Chondrocyte (in vitro differentiated cells): ENCODE results near the gene AHNAK2. TPM values are rescaled to one million over a fixed set of nuclear protein-coding genes. Genes with fewer than 3 reads are reported as not detected.

Experiments
- DNase-seq: peaks from one replicate; pipeline ENCODE4 v3.0.0; 2021; ENCODE audit warnings: mixed read lengths, low spot score
- H3K27ac Mint-ChIP-seq: one replicate; pipeline ENCODE4 v1.8.0; 2021; ENCODE audit warnings: mild to moderate bottlenecking, moderate library complexity, mixed read lengths; ENCODE audit not compliant: unreplicated experiment
- H3K27me3 Mint-ChIP-seq: 2 replicates; pipeline ENCODE4 v1.8.0; 2021; ENCODE audit warnings: low read depth, mixed read lengths
- H3K36me3 Mint-ChIP-seq: 2 replicates; pipeline ENCODE4 v1.8.0; 2021; ENCODE audit warnings: low read depth, mixed read lengths
- H3K4me1 Mint-ChIP-seq: 2 replicates; pipeline ENCODE4 v1.8.0; 2021; ENCODE audit warnings: low read depth, mild to moderate bottlenecking, mixed read lengths
- H3K4me3 Mint-ChIP-seq: one replicate; pipeline ENCODE4 v1.8.0; 2021; ENCODE audit warnings: mild to moderate bottlenecking, moderate library complexity, mixed read lengths; ENCODE audit not compliant: unreplicated experiment
- H3K9me3 Mint-ChIP-seq: 2 replicates; pipeline ENCODE4 v1.8.0; 2021; ENCODE audit warnings: low read depth, mixed read lengths
- CTCF ChIP-seq: fragments of 200-600 bp; sonication (generic); IDR thresholded peaks from 2 replicates; pipeline ENCODE4 v1.5.0; 2021; ENCODE audit warnings: antibody characterized with exemption, mild to moderate bottlenecking, moderate library complexity
- total RNA-seq: library from RNA; stranded (reverse); gene quantifications from 3 replicates; pipeline ENCODE4 v1.2.1, GENCODE V29; 2021

Gene AHNAK2
- total RNA-seq, 1 donor from 2014 or later: 271 TPM

GRCh38 chr14:104994978-104995377, 16.8 kb upstream of the AHNAK2 start:
- H3K4me1 Mint-ChIP-seq: no peaks in the 10 kb centered on the region
- TF ChIP-seq CTCF: no peak
- H3K4me3 Mint-ChIP-seq: no peak overlapping the region
- H3K27ac Mint-ChIP-seq: no peak overlapping the region
- H3K36me3 Mint-ChIP-seq: peaks cover 12% of the 10 kb centered on the region
- DNase-seq: no peak
- H3K9me3 Mint-ChIP-seq: no peaks in the 10 kb centered on the region
- H3K27me3 Mint-ChIP-seq: no peaks in the 10 kb centered on the region

DNA sequence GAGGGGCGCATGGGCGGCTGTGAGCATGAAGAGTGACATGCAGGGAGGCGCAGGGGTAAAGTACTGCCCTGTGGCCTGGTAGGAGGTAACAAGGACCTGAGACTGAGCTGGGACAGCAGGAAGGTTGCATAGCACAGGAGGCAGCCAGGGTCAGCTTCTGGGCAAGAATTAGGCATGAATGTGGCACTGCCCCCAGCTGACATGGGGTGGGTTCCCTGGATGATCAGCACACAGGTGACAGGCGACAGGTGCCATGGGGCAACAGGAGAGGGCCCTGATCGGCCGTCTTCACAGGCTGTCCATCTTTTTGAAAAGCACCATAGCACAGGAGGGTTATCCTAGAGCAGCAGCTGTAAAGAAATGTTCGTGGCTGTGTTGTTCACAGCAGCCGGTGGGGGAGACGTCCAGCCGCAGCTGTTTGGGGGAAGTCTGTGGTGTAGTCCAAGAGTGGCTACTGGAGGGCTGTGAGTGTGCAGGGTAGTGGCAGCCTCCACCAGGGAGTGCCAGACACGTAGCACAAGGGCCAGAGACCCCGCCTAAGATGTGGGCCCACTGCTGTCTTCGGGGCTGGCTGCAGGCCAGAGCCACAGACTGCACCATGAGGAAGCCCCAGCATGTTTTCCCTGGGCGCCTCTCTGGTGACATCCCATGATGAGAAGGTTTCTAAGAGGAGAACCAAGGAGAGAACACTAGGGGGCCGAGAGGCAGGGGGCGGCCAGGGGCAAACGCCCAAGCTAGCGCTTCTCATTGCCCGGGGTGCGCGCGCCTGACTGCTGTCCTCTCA, 15.8 kb upstream of the AHNAK2 start:
- H3K27ac Mint-ChIP-seq: no peak overlapping the region
- H3K9me3 Mint-ChIP-seq: no peaks in the 10 kb centered on the region
- no peaks in the 10 kb centered on the region for H3K4me1 Mint-ChIP-seq
- DNase-seq: no peak
- H3K27me3 Mint-ChIP-seq: no peaks in the 10 kb centered on the region
- TF ChIP-seq CTCF: no peak
- H3K4me3 Mint-ChIP-seq: no peak overlapping the region
- H3K36me3 Mint-ChIP-seq: peaks cover 11% of the 10 kb centered on the region

- no peak for DNase-seq
- no peak overlapping the region for H3K4me3 Mint-ChIP-seq
- peaks cover 11% of the 10 kb centered on the region for H3K36me3 Mint-ChIP-seq
- no peak overlapping the region for H3K27ac Mint-ChIP-seq
- H3K27me3 Mint-ChIP-seq: no peaks in the 10 kb centered on the region
- TF ChIP-seq CTCF: no peak
- H3K9me3 Mint-ChIP-seq: no peaks in the 10 kb centered on the region
- no peaks in the 10 kb centered on the region for H3K4me1 Mint-ChIP-seq
Measured at GRCh38 chr14:104993306-104993705, 15.1 kb upstream of the AHNAK2 start.

- H3K4me3 Mint-ChIP-seq: no peak overlapping the region
- no peak overlapping the region for H3K27ac Mint-ChIP-seq
- TF ChIP-seq CTCF: no peak
- H3K36me3 Mint-ChIP-seq: peaks cover 11% of the 10 kb centered on the region
- no peak for DNase-seq
- H3K4me1 Mint-ChIP-seq: no peaks in the 10 kb centered on the region
- no peaks in the 10 kb centered on the region for H3K27me3 Mint-ChIP-seq
- H3K9me3 Mint-ChIP-seq: no peaks in the 10 kb centered on the region
Measured at GRCh38 chr14:104992501-104992900, 14.3 kb upstream of the AHNAK2 start.

DNA sequence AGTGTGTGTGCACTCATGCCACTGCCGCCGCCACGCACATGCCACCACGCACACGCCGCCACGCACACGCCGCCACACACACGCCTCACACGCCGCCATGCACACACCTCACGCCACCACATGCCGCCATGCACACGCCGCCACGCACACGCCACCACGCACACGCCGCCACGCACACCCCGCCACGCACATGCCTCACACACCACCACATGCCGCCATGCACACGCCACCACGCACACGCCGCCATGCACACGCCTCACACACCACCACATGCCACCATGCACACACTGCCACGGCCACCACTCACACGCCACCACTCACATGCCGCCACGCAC, 13.7 kb upstream of the AHNAK2 start:
- H3K27me3 Mint-ChIP-seq: no peaks in the 10 kb centered on the region
- H3K4me3 Mint-ChIP-seq: no peak overlapping the region
- TF ChIP-seq CTCF: no peak
- H3K9me3 Mint-ChIP-seq: no peaks in the 10 kb centered on the region
- peaks cover 4% of the 10 kb centered on the region for H3K4me1 Mint-ChIP-seq
- H3K27ac Mint-ChIP-seq: no peak overlapping the region
- no peak for DNase-seq
- peaks cover 11% of the 10 kb centered on the region for H3K36me3 Mint-ChIP-seq
